Suprapubic skin (tissue), 4 donors: ENCODE measurements around the gene DUS2. TPM values are rescaled to one million over a fixed set of nuclear protein-coding genes. Genes with fewer than 3 reads are reported as not detected.

Source experiments
- DNase-seq, 2 donors: peaks; one replicate each; pipeline ENCODE4 v3.0.0-alpha.2; 2019; ENCODE audit warnings: low spot score in 2 of 2
- H3K27ac ChIP-seq: fragments of 200-600 bp; sonication (generic); one replicate; pipeline ENCODE4 v1.5.1; 2019
- H3K27me3 ChIP-seq: fragments of 200-600 bp; sonication (generic); one replicate; pipeline ENCODE4 v1.5.1; 2019
- H3K36me3 ChIP-seq: fragments of 200-600 bp; sonication (generic); one replicate; pipeline ENCODE4 v1.5.1; 2019
- H3K4me1 ChIP-seq: fragments of 200-600 bp; sonication (generic); one replicate; pipeline ENCODE4 v1.5.1; 2019
- H3K4me3 ChIP-seq: fragments of 200-600 bp; sonication (generic); one replicate; pipeline ENCODE4 v1.5.1; 2019; ENCODE audit warnings: mild to moderate bottlenecking
- H3K9me3 ChIP-seq: fragments of 200-600 bp; sonication (generic); one replicate; pipeline ENCODE4 v1.5.1; 2019
- CTCF ChIP-seq, 2 donors: fragments of 200-600 bp in 1 of 2; fragments of 450-650 bp in 1 of 2; sonication (generic) in 1 of 2; IDR thresholded peaks; one replicate each; pipeline ENCODE4 v1.5.1; 2016 to 2019; ENCODE audit warnings: antibody characterized with exemption in 2 of 2, mild to moderate bottlenecking in 1 of 2, moderate library complexity in 1 of 2
- EP300 ChIP-seq: sonication (generic); formaldehyde crosslinking; IDR thresholded peaks from one replicate; pipeline ENCODE4 v1.6.1; 2017; ENCODE audit warnings: antibody characterized with exemption
- POLR2A ChIP-seq, 2 donors: fragments of 450-650 bp; IDR thresholded peaks; one replicate each; pipeline ENCODE4 v1.6.1; 2017; ENCODE audit warnings: antibody characterized with exemption in 2 of 2, mild to moderate bottlenecking in 2 of 2, moderate library complexity in 2 of 2
- POLR2AphosphoS5 ChIP-seq, 3 donors: sonication (generic); formaldehyde crosslinking; IDR thresholded peaks; one replicate each; pipeline ENCODE4 v1.6.1; 2017; ENCODE audit warnings: antibody characterized with exemption in 3 of 3
- WGBS: methylation state at CpG from one replicate; pipeline ENCODE4 v1.1.5; 2018; 5-methylcytosine and 5-hydroxymethylcytosine counted together
- total RNA-seq, 4 donors: library from RNA; depleted of rRNA; stranded (reverse); fragments of >200 nt; gene quantifications; one replicate each; pipeline ENCODE4 v1.1.0, GENCODE V29; 2016

Gene DUS2
- total RNA-seq, 4 donors from 2014 or later = 14.4 to 21.6 (median 15.5) TPM

DNA sequence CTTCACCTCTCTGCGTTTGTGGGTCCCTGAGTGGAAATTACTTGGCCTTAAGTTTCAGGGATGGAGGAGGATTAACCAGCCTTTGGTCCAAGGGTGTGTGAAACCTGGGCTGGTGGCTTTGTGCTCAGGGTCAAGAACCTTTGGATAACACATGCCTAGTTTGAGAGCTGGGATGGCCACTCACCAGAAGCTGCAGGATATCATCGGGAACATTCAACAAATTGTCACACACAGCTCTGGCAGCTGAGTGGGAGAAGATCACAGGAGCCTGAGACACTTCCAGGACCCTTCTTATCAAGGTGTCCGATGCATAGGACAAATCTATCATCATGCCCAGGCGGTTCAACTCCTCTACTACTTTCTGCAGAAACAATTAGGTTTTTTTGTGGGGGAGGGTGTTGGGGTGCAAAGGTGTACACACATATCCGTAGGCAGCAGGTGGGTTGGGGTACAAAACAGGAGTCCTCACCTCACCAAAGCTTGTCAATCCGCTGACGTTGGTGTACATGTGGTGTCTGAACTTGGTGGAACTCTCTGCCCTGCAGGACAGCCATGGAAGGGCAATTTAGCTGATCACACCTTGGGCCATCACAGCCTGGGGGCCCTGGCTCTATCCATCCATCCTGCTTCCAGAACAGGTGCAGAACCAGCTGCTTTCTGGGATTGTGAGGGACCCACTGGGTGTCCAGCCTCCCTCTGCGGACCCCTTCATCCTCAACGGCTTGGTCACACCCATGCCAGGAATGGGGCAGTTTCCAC lies 45.4 kb upstream of the DUS2 start:
- TF ChIP-seq CTCF (IDR thresholded peaks at IDR 0.05) = no peak
- TF ChIP-seq POLR2A (IDR thresholded peaks at IDR 0.05) = no peak
- TF ChIP-seq EP300 = no peak
- TF ChIP-seq POLR2AphosphoS5 (IDR thresholded peaks at IDR 0.05) = no peak
- no peaks in the 10 kb centered on the region for H3K9me3 ChIP-seq

DNA sequence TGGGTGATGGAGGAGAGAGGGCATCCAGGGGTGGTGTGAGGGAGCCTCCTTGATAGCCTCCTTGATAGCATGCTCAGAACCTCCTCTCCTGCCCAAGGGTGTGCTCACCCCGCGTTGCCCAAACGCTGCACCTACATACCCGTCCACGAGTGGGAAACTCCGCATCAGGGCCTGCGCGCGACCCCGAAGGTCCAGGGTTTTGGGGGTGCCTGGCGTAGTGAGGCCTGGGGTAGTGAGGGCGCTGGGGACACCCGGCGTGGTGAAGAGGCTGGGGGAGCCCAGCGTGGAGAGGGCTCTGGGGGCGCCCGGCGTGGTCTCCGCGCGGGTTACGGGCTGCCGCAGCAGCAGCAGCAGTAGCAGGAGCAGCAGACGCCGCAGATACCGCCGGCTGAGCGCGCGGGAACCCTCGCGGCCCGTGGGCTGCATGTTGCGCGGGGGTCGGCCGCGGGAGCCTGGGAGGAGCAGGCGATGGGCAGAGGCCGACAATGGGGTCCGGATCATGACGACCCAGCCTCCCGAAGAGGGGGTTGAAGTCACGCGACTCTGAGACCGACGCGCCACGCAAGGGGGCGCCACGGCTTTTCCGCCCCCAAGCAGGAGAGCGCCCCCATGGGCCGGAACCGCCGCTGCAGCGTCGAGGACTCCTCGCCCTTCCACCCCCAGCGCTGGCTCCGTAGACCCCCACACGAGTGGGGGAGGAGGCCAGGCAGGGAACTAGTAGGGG lies 43.0 kb upstream of the DUS2 start, which contains the start of gene DPEP3:
DPEP3 (minus strand) TSS at position 545 of the 724 bp plus-strand sequence; CDS start at position 426, 119 bp downstream.
- Histone ChIP-seq H3K9me3 (no peaks in the 10 kb centered on the region), H3K4me1 (no peaks in the 10 kb centered on the region), H3K27ac (no peak within 1 kb of the TSS), H3K4me3 (no peak within 1 kb of the TSS), H3K36me3 (no peaks in the 10 kb centered on the region), H3K27me3 (peaks cover 6% of the 10 kb centered on the region)
- DNase-seq = peak in 1 of 2 donors; percentile 53
- TF ChIP-seq EP300 (no peak), CTCF (IDR thresholded peaks at IDR 0.05) (peak in 1 of 2 donors; percentile 16)
- 77% methylated on average over 30 of the region's 62 CpGs for WGBS

More for the DNA sequence above, 45.4 kb upstream of the DUS2 start:
- H3K27me3 ChIP-seq = peaks cover 6% of the 10 kb centered on the region
- WGBS = 90% methylated on average over 8 of the region's 9 CpGs
- H3K4me1 ChIP-seq = no peaks in the 10 kb centered on the region
- H3K4me3 ChIP-seq = no peak overlapping the region
- H3K36me3 ChIP-seq = no peaks in the 10 kb centered on the region
- DNase-seq = no peak
- H3K27ac ChIP-seq = no peak overlapping the region

DNA sequence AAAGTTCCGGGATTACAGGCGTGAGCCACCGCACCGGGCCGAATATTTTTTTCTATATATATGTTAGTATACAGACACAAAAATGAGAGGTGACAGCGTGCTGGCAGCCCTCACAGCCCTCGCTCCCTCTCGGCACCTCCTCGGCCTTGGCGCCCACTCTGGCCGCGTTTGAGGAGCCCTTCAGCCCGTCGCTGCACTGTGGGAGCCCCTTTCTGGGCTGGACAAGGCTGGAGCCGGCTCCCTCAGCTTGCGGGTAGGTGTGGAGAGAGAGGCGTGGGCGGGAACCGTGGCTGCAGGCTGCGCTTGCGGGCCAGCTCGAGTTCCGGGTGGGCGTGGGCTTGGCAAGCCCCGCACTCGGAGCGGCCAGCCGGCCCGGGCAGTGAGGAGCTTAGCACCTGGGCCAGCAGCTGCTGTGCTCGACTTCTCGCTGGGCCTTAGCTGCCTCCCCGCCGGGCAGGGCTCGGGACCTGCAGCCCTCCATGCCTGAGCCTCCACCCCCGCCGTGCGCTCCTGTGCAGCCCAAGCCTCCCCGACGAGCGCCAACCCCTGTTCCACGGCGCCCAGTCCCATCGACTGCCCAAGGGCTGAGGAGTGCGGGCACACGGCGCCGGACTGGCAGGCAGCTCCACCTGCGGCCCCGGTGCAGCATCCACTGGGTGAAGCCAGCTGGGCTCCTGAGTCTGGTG lies 40.9 kb upstream of the DUS2 start:
- 95% methylated on average over 20 of the region's 49 CpGs for WGBS
- Histone ChIP-seq H3K4me3 (no peak overlapping the region), H3K27me3 (peaks cover 6% of the 10 kb centered on the region), H3K9me3 (no peaks in the 10 kb centered on the region), H3K4me1 (no peaks in the 10 kb centered on the region), H3K27ac (no peak overlapping the region), H3K36me3 (no peaks in the 10 kb centered on the region)
- DNase-seq = no peak
- TF ChIP-seq EP300 = no peak
- TF ChIP-seq POLR2A (IDR thresholded peaks at IDR 0.05) = no peak
- no peak for TF ChIP-seq CTCF (IDR thresholded peaks at IDR 0.05)
- no peak for TF ChIP-seq POLR2AphosphoS5 (IDR thresholded peaks at IDR 0.05)

DNA sequence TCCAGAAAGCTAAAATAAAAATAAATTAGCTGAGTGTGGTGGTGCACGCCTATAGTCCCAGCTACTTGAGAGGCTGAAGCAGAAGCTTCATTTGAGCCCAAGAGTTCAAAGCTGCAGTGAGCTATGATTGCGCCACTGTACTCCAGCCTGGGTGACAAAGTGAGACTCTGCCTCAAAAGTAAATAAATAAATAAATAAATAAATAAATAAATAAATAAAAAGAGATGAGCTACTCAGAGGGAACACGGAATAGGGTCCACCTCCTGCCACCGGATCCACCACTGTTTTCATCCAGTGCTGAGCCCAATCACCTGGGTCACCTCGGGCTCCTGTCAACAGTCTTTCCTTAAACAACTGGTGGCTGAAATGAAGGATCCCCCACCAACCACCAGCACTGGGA lies 36.1 kb upstream of the DUS2 start:
- 89% methylated on average over 5 of the region's 5 CpGs for WGBS
- no peak for DNase-seq
- Histone ChIP-seq H3K9me3 (no peaks in the 10 kb centered on the region), H3K27ac (no peak overlapping the region), H3K4me1 (no peaks in the 10 kb centered on the region), H3K36me3 (no peaks in the 10 kb centered on the region), H3K27me3 (no peaks in the 10 kb centered on the region), H3K4me3 (no peak overlapping the region)
- TF ChIP-seq POLR2AphosphoS5 (IDR thresholded peaks at IDR 0.05) (no peak), EP300 (no peak), POLR2A (IDR thresholded peaks at IDR 0.05) (no peak), CTCF (IDR thresholded peaks at IDR 0.05) (no peak)
